ENCODE results near the gene TAGLN2.

TAGLN2 gene

GRCh38 chr1:159940006-159940620 lies 14.8 kb upstream of the TAGLN2 start:
- H3K27me3 ChIP-seq (replicated peaks; ENCODE audit: control insufficient read depth, insufficient read depth, low read length), result peaks cover 50% of the 10 kb centered on the region
- H3K9ac ChIP-seq (ENCODE audit: low read length), result no peak overlapping the region
- no peak overlapping the region for H3K4me3 ChIP-seq (ENCODE audit: low read length)
- H3K9me3 ChIP-seq (ENCODE audit: control insufficient read depth, low read length), result no peaks in the 10 kb centered on the region
- H3K36me3 ChIP-seq (ENCODE audit: control insufficient read depth, insufficient read depth, low read length, severe bottlenecking), result no peaks in the 10 kb centered on the region
- H3K4me1 ChIP-seq (ENCODE audit: control insufficient read depth, insufficient read depth, low read length), result peaks cover 4% of the 10 kb centered on the region
- DNase-seq (ENCODE audit: low read depth), result no peak

GRCh38 chr1:159939678-159940002 lies 14.3 kb upstream of the TAGLN2 start:
- Histone ChIP-seq H3K9ac (ENCODE audit: low read length) (no peak overlapping the region), H3K4me3 (ENCODE audit: low read length) (no peak overlapping the region), H3K4me1 (ENCODE audit: control insufficient read depth, insufficient read depth, low read length) (peaks cover 4% of the 10 kb centered on the region), H3K9me3 (ENCODE audit: control insufficient read depth, low read length) (no peaks in the 10 kb centered on the region), H3K27me3 (replicated peaks; ENCODE audit: control insufficient read depth, insufficient read depth, low read length) (peaks cover 47% of the 10 kb centered on the region), H3K36me3 (ENCODE audit: control insufficient read depth, insufficient read depth, low read length, severe bottlenecking) (no peaks in the 10 kb centered on the region)
- no peak for DNase-seq (ENCODE audit: low read depth)

- H3K9me3 ChIP-seq (ENCODE audit: control insufficient read depth, low read length), result no peaks in the 10 kb centered on the region
- DNase-seq (ENCODE audit: low read depth), result no peak
- no peaks in the 10 kb centered on the region for H3K36me3 ChIP-seq (ENCODE audit: control insufficient read depth, insufficient read depth, low read length, severe bottlenecking)
- no peak overlapping the region for H3K4me3 ChIP-seq (ENCODE audit: low read length)
- peaks cover 45% of the 10 kb centered on the region for H3K27me3 ChIP-seq (replicated peaks; ENCODE audit: control insufficient read depth, insufficient read depth, low read length)
- H3K9ac ChIP-seq (ENCODE audit: low read length), result no peak overlapping the region
- H3K4me1 ChIP-seq (ENCODE audit: control insufficient read depth, insufficient read depth, low read length), result peaks cover 4% of the 10 kb centered on the region
These were observed 13.8 kb upstream of the TAGLN2 start for GRCh38 chr1:159938905-159939677.

- peaks cover 4% of the 10 kb centered on the region for H3K4me1 ChIP-seq (ENCODE audit: control insufficient read depth, insufficient read depth, low read length)
- no peaks in the 10 kb centered on the region for H3K9me3 ChIP-seq (ENCODE audit: control insufficient read depth, low read length)
- no peak overlapping the region for H3K4me3 ChIP-seq (ENCODE audit: low read length)
- no peak for DNase-seq (ENCODE audit: low read depth)
- H3K36me3 ChIP-seq (ENCODE audit: control insufficient read depth, insufficient read depth, low read length, severe bottlenecking), result no peaks in the 10 kb centered on the region
- peaks cover 38% of the 10 kb centered on the region for H3K27me3 ChIP-seq (replicated peaks; ENCODE audit: control insufficient read depth, insufficient read depth, low read length)
- H3K9ac ChIP-seq (ENCODE audit: low read length), result no peak overlapping the region
These were observed 13.0 kb upstream of the TAGLN2 start for GRCh38 chr1:159938211-159938852.

GRCh38 chr1:159937054-159937750 lies 11.9 kb upstream of the TAGLN2 start:
- Histone ChIP-seq H3K9ac (ENCODE audit: low read length) (no peak overlapping the region), H3K4me3 (ENCODE audit: low read length) (no peak overlapping the region), H3K27me3 (replicated peaks; ENCODE audit: control insufficient read depth, insufficient read depth, low read length) (peaks cover 34% of the 10 kb centered on the region), H3K9me3 (ENCODE audit: control insufficient read depth, low read length) (no peaks in the 10 kb centered on the region), H3K4me1 (ENCODE audit: control insufficient read depth, insufficient read depth, low read length) (peaks cover 4% of the 10 kb centered on the region), H3K36me3 (ENCODE audit: control insufficient read depth, insufficient read depth, low read length, severe bottlenecking) (no peaks in the 10 kb centered on the region)
- DNase-seq (ENCODE audit: low read depth), result no peak

GRCh38 chr1:159936273-159936904 lies 11.1 kb upstream of the TAGLN2 start:
- Histone ChIP-seq H3K27me3 (replicated peaks; ENCODE audit: control insufficient read depth, insufficient read depth, low read length) (peaks cover 26% of the 10 kb centered on the region), H3K9ac (ENCODE audit: low read length) (no peak overlapping the region), H3K9me3 (ENCODE audit: control insufficient read depth, low read length) (no peaks in the 10 kb centered on the region), H3K4me1 (ENCODE audit: control insufficient read depth, insufficient read depth, low read length) (peaks cover 4% of the 10 kb centered on the region), H3K36me3 (ENCODE audit: control insufficient read depth, insufficient read depth, low read length, severe bottlenecking) (no peaks in the 10 kb centered on the region), H3K4me3 (ENCODE audit: low read length) (no peak overlapping the region)
- peak; percentile 67 for DNase-seq (ENCODE audit: low read depth)

- peaks cover 20% of the 10 kb centered on the region for H3K27me3 ChIP-seq (replicated peaks; ENCODE audit: control insufficient read depth, insufficient read depth, low read length)
- no peak for DNase-seq (ENCODE audit: low read depth)
These were observed 10.5 kb upstream of the TAGLN2 start for GRCh38 chr1:159935719-159936272.

GRCh38 chr1:159935305-159935704 lies 10.0 kb upstream of the TAGLN2 start:
- peaks cover 17% of the 10 kb centered on the region for H3K27me3 ChIP-seq (replicated peaks; ENCODE audit: control insufficient read depth, insufficient read depth, low read length)
- H3K9me3 ChIP-seq (ENCODE audit: control insufficient read depth, low read length), result no peaks in the 10 kb centered on the region
- H3K9ac ChIP-seq (ENCODE audit: low read length), result no peak overlapping the region
- no peak overlapping the region for H3K4me3 ChIP-seq (ENCODE audit: low read length)
- H3K4me1 ChIP-seq (ENCODE audit: control insufficient read depth, insufficient read depth, low read length), result peaks cover 4% of the 10 kb centered on the region
- no peak for DNase-seq (ENCODE audit: low read depth)
- H3K36me3 ChIP-seq (ENCODE audit: control insufficient read depth, insufficient read depth, low read length, severe bottlenecking), result no peaks in the 10 kb centered on the region

More at GRCh38 chr1:159935719-159936272, 10.5 kb upstream of the TAGLN2 start:
- H3K9ac ChIP-seq (ENCODE audit: low read length), result no peak overlapping the region
- H3K9me3 ChIP-seq (ENCODE audit: control insufficient read depth, low read length), result no peaks in the 10 kb centered on the region
- H3K4me1 ChIP-seq (ENCODE audit: control insufficient read depth, insufficient read depth, low read length), result peaks cover 4% of the 10 kb centered on the region
- no peaks in the 10 kb centered on the region for H3K36me3 ChIP-seq (ENCODE audit: control insufficient read depth, insufficient read depth, low read length, severe bottlenecking)
- H3K4me3 ChIP-seq (ENCODE audit: low read length), result no peak overlapping the region

- no peak overlapping the region for H3K4me3 ChIP-seq (ENCODE audit: low read length)
These were observed 9.1 kb upstream of the TAGLN2 start for GRCh38 chr1:159934136-159935039.

GRCh38 chr1:159933347-159933746 lies 8.0 kb upstream of the TAGLN2 start:
- no peaks in the 10 kb centered on the region for H3K36me3 ChIP-seq (ENCODE audit: control insufficient read depth, insufficient read depth, low read length, severe bottlenecking)

More at GRCh38 chr1:159934136-159935039, 9.1 kb upstream of the TAGLN2 start:
- H3K27me3 ChIP-seq (replicated peaks; ENCODE audit: control insufficient read depth, insufficient read depth, low read length), result peaks cover 17% of the 10 kb centered on the region
- H3K36me3 ChIP-seq (ENCODE audit: control insufficient read depth, insufficient read depth, low read length, severe bottlenecking), result no peaks in the 10 kb centered on the region
- DNase-seq (ENCODE audit: low read depth), result no peak
- H3K9me3 ChIP-seq (ENCODE audit: control insufficient read depth, low read length), result no peaks in the 10 kb centered on the region
- no peak overlapping the region for H3K9ac ChIP-seq (ENCODE audit: low read length)
- H3K4me1 ChIP-seq (ENCODE audit: control insufficient read depth, insufficient read depth, low read length), result peaks cover 4% of the 10 kb centered on the region

More at GRCh38 chr1:159933347-159933746, 8.0 kb upstream of the TAGLN2 start:
- Histone ChIP-seq H3K4me1 (ENCODE audit: control insufficient read depth, insufficient read depth, low read length) (peaks cover 1% of the 10 kb centered on the region), H3K9me3 (ENCODE audit: control insufficient read depth, low read length) (no peaks in the 10 kb centered on the region), H3K4me3 (ENCODE audit: low read length) (no peak overlapping the region), H3K27me3 (replicated peaks; ENCODE audit: control insufficient read depth, insufficient read depth, low read length) (peaks cover 17% of the 10 kb centered on the region), H3K9ac (ENCODE audit: low read length) (no peak overlapping the region)
- DNase-seq (ENCODE audit: low read depth), result no peak

Measured in adipocyte (in vitro differentiated cells).